ENCODE results near the gene TTYH2. TPM values are rescaled to one million over a fixed set of nuclear protein-coding genes. Genes with fewer than 3 reads are reported as not detected.
A peak's percentile ranks its signal among the peaks of the same experiment; 100 is the strongest.

Gene TTYH2
- polyA plus RNA-seq, 4 donors = 0.27 to 50.6 (median 2.0) TPM; not detected in 1

- no peak overlapping the region for H3K27ac ChIP-seq (ENCODE audit: low read depth in 1 of 3, low read length in 2 of 3)
- no peak for FAIRE-seq
Observed at GRCh38 chr17:74198694-74199093, 14.7 kb upstream of the TTYH2 start.

GRCh38 chr17:74199306-74200092 lies 13.9 kb upstream of the TTYH2 start:
- H3K36me3 ChIP-seq (ENCODE audit: control insufficient read depth in 3 of 3, insufficient read depth in 2 of 3, low read depth in 1 of 3, low read length in 3 of 3) = peaks cover 0 to under 1% (median 0%) of the 10 kb centered on the region in 3 donors
- no peak for FAIRE-seq
- 18 to 22% (median 22%) methylated on average over 33 to 35 of the region's 35 CpGs for WGBS, 3 donors
- peaks cover 0 to 27% (median 0%) of the 10 kb centered on the region in 3 donors for H3K27me3 ChIP-seq (ENCODE audit: control insufficient read depth in 3 of 3, insufficient read depth in 3 of 3, low read length in 3 of 3)
- no peak overlapping the region for H3K27ac ChIP-seq (ENCODE audit: low read depth in 1 of 3, low read length in 2 of 3)
- H3K4me3 ChIP-seq (ENCODE audit: low read depth in 1 of 3, low read length in 3 of 3) = no peak overlapping the region
- no peaks in the 10 kb centered on the region for H3K9me3 ChIP-seq (ENCODE audit: control insufficient read depth in 2 of 2, insufficient read depth in 1 of 2, low read depth in 1 of 2, low read length in 1 of 2)
- peaks cover 0 to 1% (median 0%) of the 10 kb centered on the region in 3 donors for H3K4me1 ChIP-seq (ENCODE audit: control insufficient read depth in 3 of 3, insufficient read depth in 2 of 3, low read depth in 1 of 3, low read length in 2 of 3)
- peak; percentile 62 to 80 for DNase-seq

More at GRCh38 chr17:74198694-74199093, 14.7 kb upstream of the TTYH2 start:
- no peaks in the 10 kb centered on the region for H3K9me3 ChIP-seq (ENCODE audit: control insufficient read depth in 2 of 2, insufficient read depth in 1 of 2, low read depth in 1 of 2, low read length in 1 of 2)
- no peak for DNase-seq
- WGBS, 3 donors = 62 to 64% (median 63%) methylated on average over 6 of the region's 6 CpGs
- H3K36me3 ChIP-seq (ENCODE audit: control insufficient read depth in 3 of 3, insufficient read depth in 2 of 3, low read depth in 1 of 3, low read length in 3 of 3) = no peaks in the 10 kb centered on the region
- H3K27me3 ChIP-seq (ENCODE audit: control insufficient read depth in 3 of 3, insufficient read depth in 3 of 3, low read length in 3 of 3) = peaks cover 0 to 27% (median 0%) of the 10 kb centered on the region in 3 donors
- peaks cover 0 to under 1% (median 0%) of the 10 kb centered on the region in 3 donors for H3K4me1 ChIP-seq (ENCODE audit: control insufficient read depth in 3 of 3, insufficient read depth in 2 of 3, low read depth in 1 of 3, low read length in 2 of 3)
- no peak overlapping the region for H3K4me3 ChIP-seq (ENCODE audit: low read depth in 1 of 3, low read length in 3 of 3)

GRCh38 chr17:74200112-74200511 lies 13.3 kb upstream of the TTYH2 start:
- peaks cover 0 to 27% (median 0%) of the 10 kb centered on the region in 3 donors for H3K27me3 ChIP-seq (ENCODE audit: control insufficient read depth in 3 of 3, insufficient read depth in 3 of 3, low read length in 3 of 3)
- no peaks in the 10 kb centered on the region for H3K9me3 ChIP-seq (ENCODE audit: control insufficient read depth in 2 of 2, insufficient read depth in 1 of 2, low read depth in 1 of 2, low read length in 1 of 2)
- DNase-seq (no peak), FAIRE-seq (no peak)
- peaks cover 0 to 7% (median 0%) of the 10 kb centered on the region in 3 donors for H3K4me1 ChIP-seq (ENCODE audit: control insufficient read depth in 3 of 3, insufficient read depth in 2 of 3, low read depth in 1 of 3, low read length in 2 of 3)
- no peak overlapping the region for H3K27ac ChIP-seq (ENCODE audit: low read depth in 1 of 3, low read length in 2 of 3)
- H3K36me3 ChIP-seq (ENCODE audit: control insufficient read depth in 3 of 3, insufficient read depth in 2 of 3, low read depth in 1 of 3, low read length in 3 of 3) = peaks cover 0 to 4% (median 2%) of the 10 kb centered on the region in 3 donors
- no peak overlapping the region for H3K4me3 ChIP-seq (ENCODE audit: low read depth in 1 of 3, low read length in 3 of 3)
- 62 to 67% (median 64%) methylated on average over 10 of the region's 10 CpGs for WGBS, 3 donors

DNA sequence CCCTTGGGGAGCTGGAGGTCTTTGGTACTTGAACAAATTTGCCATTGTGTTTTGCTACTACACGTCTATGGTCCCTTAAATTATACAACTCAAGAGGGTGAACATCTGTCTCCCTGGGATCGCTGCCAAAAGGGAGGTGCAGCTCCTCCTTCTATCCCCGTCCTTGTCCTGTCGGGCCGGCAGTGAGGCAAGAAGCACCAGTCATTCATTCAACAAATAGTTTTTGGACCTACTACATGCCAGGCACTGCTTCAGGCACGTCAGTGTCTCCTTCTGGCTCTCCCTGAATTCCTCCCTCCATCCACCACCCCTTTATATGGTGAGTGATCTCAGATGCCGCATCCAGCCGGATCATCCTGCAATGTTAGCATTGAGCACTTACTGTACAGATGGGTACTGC lies 12.1 kb upstream of the TTYH2 start:
- WGBS, 3 donors = 23 to 43% (median 35%) methylated on average over 8 of the region's 8 CpGs
- Histone ChIP-seq H3K27ac (ENCODE audit: low read depth in 1 of 3, low read length in 2 of 3) (no peak overlapping the region), H3K27me3 (ENCODE audit: control insufficient read depth in 3 of 3, insufficient read depth in 3 of 3, low read length in 3 of 3) (peaks cover 0 to 21% (median 0%) of the 10 kb centered on the region in 3 donors), H3K36me3 (ENCODE audit: control insufficient read depth in 3 of 3, insufficient read depth in 2 of 3, low read depth in 1 of 3, low read length in 3 of 3) (peaks cover 0 to 14% (median 5%) of the 10 kb centered on the region in 3 donors), H3K4me3 (ENCODE audit: low read depth in 1 of 3, low read length in 3 of 3) (no peak overlapping the region), H3K9me3 (ENCODE audit: control insufficient read depth in 2 of 2, insufficient read depth in 1 of 2, low read depth in 1 of 2, low read length in 1 of 2) (no peaks in the 10 kb centered on the region), H3K4me1 (ENCODE audit: control insufficient read depth in 3 of 3, insufficient read depth in 2 of 3, low read depth in 1 of 3, low read length in 2 of 3) (peaks cover 0 to 12% (median 0%) of the 10 kb centered on the region in 3 donors)
- DNase-seq = peak; percentile 38 to 43
- no peak for FAIRE-seq

- Histone ChIP-seq H3K27ac (ENCODE audit: low read depth in 1 of 3, low read length in 2 of 3) (no peak overlapping the region), H3K4me1 (ENCODE audit: control insufficient read depth in 3 of 3, insufficient read depth in 2 of 3, low read depth in 1 of 3, low read length in 2 of 3) (peaks cover 0 to 12% (median 0%) of the 10 kb centered on the region in 3 donors), H3K36me3 (ENCODE audit: control insufficient read depth in 3 of 3, insufficient read depth in 2 of 3, low read depth in 1 of 3, low read length in 3 of 3) (peaks cover 0 to 21% (median 5%) of the 10 kb centered on the region in 3 donors), H3K27me3 (ENCODE audit: control insufficient read depth in 3 of 3, insufficient read depth in 3 of 3, low read length in 3 of 3) (peaks cover 0 to 14% (median 0%) of the 10 kb centered on the region in 3 donors), H3K4me3 (ENCODE audit: low read depth in 1 of 3, low read length in 3 of 3) (no peak overlapping the region), H3K9me3 (ENCODE audit: control insufficient read depth in 2 of 2, insufficient read depth in 1 of 2, low read depth in 1 of 2, low read length in 1 of 2) (no peaks in the 10 kb centered on the region)
- no peak for DNase-seq
- FAIRE-seq = no peak
- WGBS, 3 donors = 64 to 80% (median 79%) methylated on average over 10 of the region's 10 CpGs
Observed at GRCh38 chr17:74201948-74202347, 11.4 kb upstream of the TTYH2 start.

DNA sequence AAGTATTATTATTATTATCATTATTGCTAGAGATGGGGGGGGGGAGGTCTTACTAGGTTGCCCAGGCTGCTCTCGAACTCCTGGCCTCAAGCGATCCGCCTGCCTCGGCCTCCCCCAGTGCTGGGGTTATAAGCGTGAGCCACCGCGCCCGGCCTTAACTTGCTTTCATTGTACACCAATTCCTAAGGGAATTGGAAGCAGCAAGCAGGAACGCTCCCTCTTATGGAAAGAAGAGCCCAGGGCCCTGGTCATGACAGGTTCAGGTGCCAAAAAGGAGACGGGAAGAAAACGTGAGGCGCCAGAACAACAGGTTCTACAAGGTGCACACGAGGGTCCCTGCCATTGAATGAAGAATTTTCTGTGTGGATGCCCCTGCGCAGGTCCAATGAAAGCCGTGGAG lies 10.4 kb upstream of the TTYH2 start:
- no peaks in the 10 kb centered on the region for H3K9me3 ChIP-seq (ENCODE audit: control insufficient read depth in 2 of 2, insufficient read depth in 1 of 2, low read depth in 1 of 2, low read length in 1 of 2)
- no peak overlapping the region for H3K27ac ChIP-seq (ENCODE audit: low read depth in 1 of 3, low read length in 2 of 3)
- H3K4me3 ChIP-seq (ENCODE audit: low read depth in 1 of 3, low read length in 3 of 3) = no peak overlapping the region
- peaks cover 0 to 14% (median 0%) of the 10 kb centered on the region in 3 donors for H3K27me3 ChIP-seq (ENCODE audit: control insufficient read depth in 3 of 3, insufficient read depth in 3 of 3, low read length in 3 of 3)
- peaks cover 0 to 12% (median 0%) of the 10 kb centered on the region in 3 donors for H3K4me1 ChIP-seq (ENCODE audit: control insufficient read depth in 3 of 3, insufficient read depth in 2 of 3, low read depth in 1 of 3, low read length in 2 of 3)
- DNase-seq (no peak), FAIRE-seq (no peak)
- 38 to 45% (median 40%) methylated on average over 15 of the region's 15 CpGs for WGBS, 3 donors
- H3K36me3 ChIP-seq (ENCODE audit: control insufficient read depth in 3 of 3, insufficient read depth in 2 of 3, low read depth in 1 of 3, low read length in 3 of 3) = peaks cover 0 to 30% (median 8%) of the 10 kb centered on the region in 3 donors

DNA sequence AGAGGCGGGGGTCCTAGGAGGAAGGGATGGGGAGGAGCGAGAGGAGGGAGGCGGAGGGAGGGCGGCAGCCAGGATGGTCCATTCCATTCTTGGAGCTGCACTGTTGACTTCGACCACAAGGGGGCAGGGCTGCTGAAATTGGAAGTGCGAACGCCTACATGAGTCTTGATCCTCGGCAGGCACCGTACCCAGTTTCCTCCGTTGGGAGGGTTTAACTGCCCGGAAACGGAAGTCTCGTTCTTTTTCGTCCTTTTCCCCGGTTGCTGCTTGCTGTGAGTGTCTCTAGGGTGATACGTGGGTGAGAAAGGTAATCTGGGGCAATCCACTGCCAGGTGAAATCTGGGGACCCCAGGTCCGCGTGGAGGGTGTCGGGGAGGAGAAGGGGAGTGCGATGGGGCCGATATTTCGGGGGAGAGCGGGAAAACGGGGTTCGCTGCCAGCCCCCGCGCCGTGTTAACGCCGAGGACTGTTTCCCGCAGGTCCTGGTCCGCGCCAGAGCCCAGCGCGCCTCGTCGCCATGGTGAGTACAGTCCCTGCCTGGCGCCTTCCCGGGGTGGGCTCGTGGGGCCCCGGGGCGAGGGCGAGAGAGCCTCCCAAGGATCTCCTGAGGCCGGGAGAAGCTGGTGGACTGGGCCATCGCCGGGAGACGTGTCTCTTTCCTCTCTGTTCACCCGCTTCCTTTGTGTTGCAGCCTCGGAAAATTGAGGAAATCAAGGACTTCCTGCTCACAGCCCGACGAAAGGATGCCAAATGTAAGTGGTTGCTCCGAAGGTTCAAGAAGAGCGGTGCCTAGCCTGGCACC lies 9.7 kb upstream of the TTYH2 start, which contains the start of gene RPL38:
TSS of gene RPL38 (plus strand) at position 240 of the 802 bp plus-strand sequence. CDS start at position 518, 278 bp downstream.
- DNase-seq (peak; percentile 97), FAIRE-seq (no peak)
- Histone ChIP-seq H3K9me3 (ENCODE audit: control insufficient read depth in 2 of 2, insufficient read depth in 1 of 2, low read depth in 1 of 2, low read length in 1 of 2) (no peaks in the 10 kb centered on the region), H3K4me3 (ENCODE audit: low read depth in 1 of 3, low read length in 3 of 3) (peak within 1 kb of the TSS; percentile 86 to 97 (median 96)), H3K4me1 (ENCODE audit: control insufficient read depth in 3 of 3, insufficient read depth in 2 of 3, low read depth in 1 of 3, low read length in 2 of 3) (peaks cover 0 to 12% (median 0%) of the 10 kb centered on the region in 3 donors), H3K27ac (ENCODE audit: low read depth in 1 of 3, low read length in 2 of 3) (peak within 1 kb of the TSS; percentile 75 to 90 (median 83)), H3K36me3 (ENCODE audit: control insufficient read depth in 3 of 3, insufficient read depth in 2 of 3, low read depth in 1 of 3, low read length in 3 of 3) (peaks cover 0 to 37% (median 8%) of the 10 kb centered on the region in 3 donors), H3K27me3 (ENCODE audit: control insufficient read depth in 3 of 3, insufficient read depth in 3 of 3, low read length in 3 of 3) (peaks cover 0 to 14% (median 0%) of the 10 kb centered on the region in 3 donors)
- 0 to 1% (median 1%) methylated on average over 49 to 53 of the region's 53 CpGs for WGBS, 3 donors

DNA sequence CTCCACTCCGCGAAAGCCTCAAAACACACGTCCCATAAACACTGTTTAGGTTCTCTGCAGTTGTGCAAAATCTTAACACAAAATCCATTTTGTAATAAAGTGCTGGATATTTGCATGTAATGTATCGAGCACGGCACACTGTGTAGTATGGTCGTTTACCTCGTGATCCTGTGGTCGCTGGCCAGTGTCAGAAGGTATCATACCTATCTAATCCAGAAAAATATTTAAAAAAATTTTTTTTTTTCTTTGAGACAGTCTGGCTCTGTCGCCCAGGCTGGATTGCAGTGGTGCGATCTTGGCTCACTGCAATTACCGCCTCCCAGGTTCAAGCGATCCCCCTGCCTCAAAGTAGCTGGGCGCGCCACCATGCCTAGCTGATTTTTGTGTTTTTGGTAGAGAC lies 8.9 kb upstream of the TTYH2 start:
- Histone ChIP-seq H3K9me3 (ENCODE audit: control insufficient read depth in 2 of 2, insufficient read depth in 1 of 2, low read depth in 1 of 2, low read length in 1 of 2) (no peaks in the 10 kb centered on the region), H3K4me3 (ENCODE audit: low read depth in 1 of 3, low read length in 3 of 3) (peak overlapping the region; percentile 86 to 97 (median 96)), H3K27me3 (ENCODE audit: control insufficient read depth in 3 of 3, insufficient read depth in 3 of 3, low read length in 3 of 3) (peaks cover 0 to 11% (median 0%) of the 10 kb centered on the region in 3 donors), H3K27ac (ENCODE audit: low read depth in 1 of 3, low read length in 2 of 3) (no peak overlapping the region), H3K36me3 (ENCODE audit: control insufficient read depth in 3 of 3, insufficient read depth in 2 of 3, low read depth in 1 of 3, low read length in 3 of 3) (peaks cover 4 to 44% (median 8%) of the 10 kb centered on the region in 3 donors), H3K4me1 (ENCODE audit: control insufficient read depth in 3 of 3, insufficient read depth in 2 of 3, low read depth in 1 of 3, low read length in 2 of 3) (peaks cover 0 to 12% (median 0%) of the 10 kb centered on the region in 3 donors)
- 29 to 46% (median 34%) methylated on average over 14 of the region's 14 CpGs for WGBS, 3 donors
- DNase-seq (no peak), FAIRE-seq (no peak)

Data from small intestine (tissue), 7 donors.